GM12892 (cell line): Measurements from ENCODE around the gene FILIP1L.

Experiments used
- POLR2A ChIP-seq: IDR thresholded peaks from 2 replicates; pipeline ENCODE4 v1.6.1; 2011; ENCODE audit warnings: low read depth, low read length, control low read depth
- TAF1 ChIP-seq: IDR thresholded peaks from 2 replicates; pipeline ENCODE4 v1.6.1; 2011; ENCODE audit warnings: low read depth, mild to moderate bottlenecking, control low read depth, low read length, borderline replicate concordance

GRCh38 chr3:99911433-99911832, 202.9 kb downstream of the FILIP1L start:
- TF ChIP-seq POLR2A (no peak), TAF1 (no peak)
